NCI-H1092 treated with DMSO at 0.1 percent for 48 hours (cell line): ENCODE results near the gene FOXC1.

Source experiments
- DNase-seq: peaks from one replicate; lab custom pipeline; 2025; lab: John Stamatoyannopoulos, UW

The FOXC1 gene

GRCh38 chr6:1609648-1610496 is at the start of gene FOXC1:
Gene FOXC1, plus strand, starts transcription at chr6:1609915. Its CDS starts 531 bp downstream, at chr6:1610446.
- DNase-seq: peak; percentile 39

GRCh38 chr6:1560281-1561058 is 49.2 kb upstream of the FOXC1 start:
- DNase-seq: no peak

GRCh38 chr6:1561355-1561754 is 48.4 kb upstream of the FOXC1 start:
- no peak for DNase-seq

- DNase-seq: no peak
These were observed 47.4 kb upstream of the FOXC1 start for GRCh38 chr6:1562171-1562955.

- DNase-seq: no peak
These were observed 40.3 kb upstream of the FOXC1 start for GRCh38 chr6:1569377-1569776.

- DNase-seq: no peak
These were observed 38.9 kb upstream of the FOXC1 start for GRCh38 chr6:1570848-1571247.

GRCh38 chr6:1572892-1573291 is 36.8 kb upstream of the FOXC1 start:
- no peak for DNase-seq

GRCh38 chr6:1574083-1574761 is 35.5 kb upstream of the FOXC1 start:
- no peak for DNase-seq

GRCh38 chr6:1574890-1575209 is 34.9 kb upstream of the FOXC1 start:
- DNase-seq: no peak

GRCh38 chr6:1575210-1576041 is 34.3 kb upstream of the FOXC1 start:
- DNase-seq: no peak

GRCh38 chr6:1576166-1576565 is 33.5 kb upstream of the FOXC1 start:
- no peak for DNase-seq

GRCh38 chr6:1576711-1577110 is 33.0 kb upstream of the FOXC1 start:
- DNase-seq: no peak

- no peak for DNase-seq
These were observed 32.5 kb upstream of the FOXC1 start for GRCh38 chr6:1577146-1577680.

- DNase-seq: no peak
These were observed 31.6 kb upstream of the FOXC1 start for GRCh38 chr6:1577896-1578745.

GRCh38 chr6:1579096-1579495 is 30.6 kb upstream of the FOXC1 start:
- no peak for DNase-seq

- no peak for DNase-seq
These were observed 29.6 kb upstream of the FOXC1 start for GRCh38 chr6:1580109-1580508.

GRCh38 chr6:1580585-1580984 is 29.1 kb upstream of the FOXC1 start:
- no peak for DNase-seq

- no peak for DNase-seq
These were observed 28.4 kb upstream of the FOXC1 start for GRCh38 chr6:1581120-1581991.

- DNase-seq: no peak
These were observed 25.6 kb upstream of the FOXC1 start for GRCh38 chr6:1584146-1584545.
